Measurements from ENCODE around the gene JARID2. TPM values are rescaled to one million over a fixed set of nuclear protein-coding genes. Genes with fewer than 3 reads are reported as not detected.

JARID2 gene
- total and polyA plus RNA-seq, 2 of the 4 experiments (the other 2 are of a cell fraction): 9.6 to 12.9 TPM

- Histone ChIP-seq H3K4me3 (ENCODE audit: insufficient read depth, low read depth, low read length) (no peak overlapping the region), H3K4me1 (ENCODE audit: control insufficient read depth, insufficient read depth, low read length) (peaks cover 21% of the 10 kb centered on the region), H3K9me3 (ENCODE audit: control insufficient read depth, insufficient read depth, low read length) (no peaks in the 10 kb centered on the region), H4K5ac (ENCODE audit: low read depth, low read length) (no peak overlapping the region), H2AFZ (replicated peaks; ENCODE audit: low read length, poor library complexity) (no peak overlapping the region), H3K9me1 (ENCODE audit: insufficient read depth, low read length) (peaks cover 11% of the 10 kb centered on the region), H2BK20ac (ENCODE audit: low read depth, low read length) (no peak overlapping the region), H2BK120ac (ENCODE audit: low read depth, low read length) (no peak overlapping the region), H3K9ac (ENCODE audit: low read depth, low read length) (no peak overlapping the region), H3K27ac (ENCODE audit: insufficient read depth, low read length) (no peak overlapping the region), H3K56ac (ENCODE audit: extremely low read depth, insufficient read depth, low read length) (no peak overlapping the region), H2BK5ac (ENCODE audit: low read depth, low read length, poor library complexity, severe bottlenecking) (no peak overlapping the region), H3K14ac (replicated peaks; ENCODE audit: low read depth, low read length) (no peak overlapping the region), H3K79me1 (ENCODE audit: low read depth in 1 of 2, low read length in 2 of 2) (peaks cover 33 to 88% of the 10 kb centered on the region in 2 experiments), H2AK5ac (ENCODE audit: low read depth, low read length) (no peak overlapping the region), H4K8ac (ENCODE audit: low read depth in 2 of 2, low read length in 2 of 2) (no peak overlapping the region), H4K91ac (ENCODE audit: insufficient read depth, low read depth, low read length) (no peak overlapping the region), H2BK15ac (ENCODE audit: low read depth, low read length) (no peak overlapping the region), H3K18ac (ENCODE audit: low read depth, low read length) (no peak overlapping the region), H2AK9ac (replicated peaks; ENCODE audit: low read depth, low read length, poor library complexity) (no peak overlapping the region), H3K27me3 (ENCODE audit: control insufficient read depth, insufficient read depth, low read length) (no peaks in the 10 kb centered on the region), H3K23ac (ENCODE audit: low read depth, low read length) (no peak overlapping the region), H3K4ac (ENCODE audit: low read depth, low read length) (no peak overlapping the region), H3K4me2 (ENCODE audit: low read depth, low read length) (no peak overlapping the region), H3K36me3 (ENCODE audit: control insufficient read depth, insufficient read depth, low read length) (no peaks in the 10 kb centered on the region; the same call in 1 of the 2 replicates), H4K20me1 (ENCODE audit: insufficient read depth, low read length) (peaks cover 87% of the 10 kb centered on the region)
- ATAC-seq (ENCODE audit: low read depth) (no peak), DNase-seq (no peak)
- dilution Hi-C loops (cut with HindIII; ENCODE audit: low sequenced_read_pairs, unreplicated experiment): no loop called here
- intact Hi-C loops (cut with micrococcal nuclease): no loop called here
- TF ChIP-seq RCOR1 (IDR thresholded peaks at IDR 0.05; ENCODE audit: insufficient replicate concordance, low read length) (no peak), MAZ (IDR thresholded peaks at IDR 0.05; ENCODE audit: borderline replicate concordance, low read depth, low read length) (no peak), CEBPB (IDR thresholded peaks at IDR 0.05; ENCODE audit: low read depth, low read length) (no peak), RAD21 (IDR thresholded peaks at IDR 0.05; ENCODE audit: low read length) (no peak), POLR2A (IDR thresholded peaks at IDR 0.05; ENCODE audit: low read depth, low read length) (no peak), MAFK (IDR thresholded peaks at IDR 0.05; ENCODE audit: low read depth, low read length) (no peak), ELK1 (IDR thresholded peaks at IDR 0.05; ENCODE audit: borderline replicate concordance, low read depth, low read length) (no peak), MXI1 (IDR thresholded peaks at IDR 0.05; ENCODE audit: borderline replicate concordance, low read depth, low read length) (no peak), FOS (IDR thresholded peaks at IDR 0.05; ENCODE audit: low read depth, low read length) (no peak), RFX5 (IDR thresholded peaks at IDR 0.05; ENCODE audit: low read depth, low read length) (no peak), USF2 (IDR thresholded peaks at IDR 0.05; ENCODE audit: low read depth, low read length) (no peak), CHD1 (IDR thresholded peaks at IDR 0.05; ENCODE audit: low read depth, low read length) (no peak), BHLHE40 (IDR thresholded peaks at IDR 0.05; ENCODE audit: low read depth, low read length) (no peak), CTCF (conservative IDR thresholded peaks at IDR 0.05; ENCODE audit: low read depth, low read length) (no peak), NFE2L2 (IDR thresholded peaks at IDR 0.05; ENCODE audit: low read depth, low read length) (no peak), SMC3 (IDR thresholded peaks at IDR 0.05; ENCODE audit: low read depth, low read length) (no peak)
- in situ Hi-C loops (cut with MboI; ENCODE audit: low sequenced_read_pairs): loop anchor here (25.0 kb wide), 1 partner anchor 343 kb away; no protein-coding TSS in a partner anchor
- POLR2A ChIA-PET (ENCODE audit: unreplicated experiment): no interaction called here
- CTCF ChIA-PET: interaction anchor here (0.6 to 1.2 kb wide), 2 partner anchors 29 to 121 kb away, joined by 3 to 5 read pairs; no protein-coding TSS in a partner anchor
- no TSS peak for BruUV-seq (replicated peaks)
- no CpG with 5 or more reads among the region's 1 CpG for WGBS, 2 experiments (ENCODE audit: extremely low coverage in 2 of 2, insufficient read length in 1 of 2)
Measured at GRCh38 chr6:15269619-15270018, 23.8 kb downstream of the JARID2 start.
